Nephron (organoid): ENCODE results near the gene TFF2.

Experiments
- H3K27ac Mint-ChIP-seq, 3 experiments: 2 replicates each; pipeline ENCODE4 v1.8.0; 2020; ENCODE audit warnings: mixed read lengths in 3 of 3, mild to moderate bottlenecking in 2 of 3, moderate library complexity in 1 of 3
- H3K27me3 Mint-ChIP-seq: 2 replicates; pipeline ENCODE4 v1.8.0; 2021; ENCODE audit warnings: low read depth, mild to moderate bottlenecking, moderate library complexity, mixed read lengths
- H3K36me3 Mint-ChIP-seq: 2 replicates; pipeline ENCODE4 v1.8.0; 2020; ENCODE audit warnings: low read depth, mixed read lengths
- H3K4me1 Mint-ChIP-seq: 2 replicates; pipeline ENCODE4 v1.8.0; 2020; ENCODE audit warnings: mixed read lengths
- H3K4me3 Mint-ChIP-seq, 3 experiments: 2 replicates each; pipeline ENCODE4 v1.8.0; 2020; ENCODE audit warnings: mild to moderate bottlenecking in 3 of 3, mixed read lengths in 3 of 3, moderate library complexity in 2 of 3
- H3K9me3 Mint-ChIP-seq: 2 replicates; pipeline ENCODE4 v1.8.0; 2020; ENCODE audit warnings: mixed read lengths
- CTCF ChIP-seq, 3 experiments: fragments of 200-600 bp; sonication (generic); IDR thresholded peaks; one replicate each; pipeline ENCODE4 v1.5.0; 2021; ENCODE audit warnings: antibody characterized with exemption in 3 of 3; ENCODE audit not compliant: unreplicated experiment in 3 of 3

Gene TFF2

GRCh38 chr21:42381347-42381984 is 30.7 kb upstream of the TFF2 start:
- Mint-ChIP-seq H3K27me3 (peaks cover 22% of the 10 kb centered on the region), H3K36me3 (no peaks in the 10 kb centered on the region), H3K9me3 (peaks cover 18% of the 10 kb centered on the region), H3K27ac (no peak overlapping the region), H3K4me1 (no peaks in the 10 kb centered on the region), H3K4me3 (no peak overlapping the region)
- peak; percentile 22 to 42 (median 37) for TF ChIP-seq CTCF (IDR thresholded peaks at IDR 0.05; ENCODE audit: unreplicated experiment in 3 of 3)

GRCh38 chr21:42379426-42380215 is 28.8 kb upstream of the TFF2 start:
- no peaks in the 10 kb centered on the region for H3K36me3 Mint-ChIP-seq
- no peak for TF ChIP-seq CTCF (IDR thresholded peaks at IDR 0.05; ENCODE audit: unreplicated experiment in 3 of 3)
- H3K27ac Mint-ChIP-seq = no peak overlapping the region
- H3K27me3 Mint-ChIP-seq = peaks cover 34% of the 10 kb centered on the region
- H3K4me3 Mint-ChIP-seq = no peak overlapping the region
- peaks cover 1% of the 10 kb centered on the region for H3K4me1 Mint-ChIP-seq
- H3K9me3 Mint-ChIP-seq = peaks cover 16% of the 10 kb centered on the region

- no peaks in the 10 kb centered on the region for H3K36me3 Mint-ChIP-seq
- no peak overlapping the region for H3K4me3 Mint-ChIP-seq
Measured at GRCh38 chr21:42378418-42378817, 27.6 kb upstream of the TFF2 start.

GRCh38 chr21:42377951-42378340 is 27.2 kb upstream of the TFF2 start:
- Mint-ChIP-seq H3K4me3 (no peak overlapping the region), H3K4me1 (peaks cover 7% of the 10 kb centered on the region), H3K36me3 (no peaks in the 10 kb centered on the region), H3K27ac (no peak overlapping the region), H3K9me3 (peaks cover 16% of the 10 kb centered on the region), H3K27me3 (peaks cover 44% of the 10 kb centered on the region)
- no peak for TF ChIP-seq CTCF (IDR thresholded peaks at IDR 0.05; ENCODE audit: unreplicated experiment in 3 of 3)

More at GRCh38 chr21:42378418-42378817, 27.6 kb upstream of the TFF2 start:
- Mint-ChIP-seq H3K27me3 (peaks cover 41% of the 10 kb centered on the region), H3K4me1 (peaks cover 7% of the 10 kb centered on the region), H3K9me3 (peaks cover 16% of the 10 kb centered on the region), H3K27ac (no peak overlapping the region)
- TF ChIP-seq CTCF (IDR thresholded peaks at IDR 0.05; ENCODE audit: unreplicated experiment in 3 of 3) = no peak

GRCh38 chr21:42377211-42377950 is 26.6 kb upstream of the TFF2 start:
- Mint-ChIP-seq H3K4me3 (no peak overlapping the region), H3K4me1 (peaks cover 7% of the 10 kb centered on the region), H3K9me3 (peaks cover 13% of the 10 kb centered on the region), H3K27me3 (peaks cover 46% of the 10 kb centered on the region), H3K36me3 (no peaks in the 10 kb centered on the region), H3K27ac (no peak overlapping the region)
- no peak for TF ChIP-seq CTCF (IDR thresholded peaks at IDR 0.05; ENCODE audit: unreplicated experiment in 3 of 3)
